HG03196 (cell line): ENCODE measurements around the gene ZC3HAV1.
A peak's percentile ranks its signal among the peaks of the same experiment; 100 is the strongest.
"Not testable (repeated sequence)": the region's sequence is repeated elsewhere in the genome, so short reads cannot be mapped to it uniquely, and the experiment has no call there.

Experiments used
- ATAC-seq: cut with Tn5 transposase; IDR thresholded peaks from one replicate; pipeline ENCODE4 v1.9.1; 2021; ENCODE audit not compliant: unreplicated experiment

The ZC3HAV1 gene

DNA sequence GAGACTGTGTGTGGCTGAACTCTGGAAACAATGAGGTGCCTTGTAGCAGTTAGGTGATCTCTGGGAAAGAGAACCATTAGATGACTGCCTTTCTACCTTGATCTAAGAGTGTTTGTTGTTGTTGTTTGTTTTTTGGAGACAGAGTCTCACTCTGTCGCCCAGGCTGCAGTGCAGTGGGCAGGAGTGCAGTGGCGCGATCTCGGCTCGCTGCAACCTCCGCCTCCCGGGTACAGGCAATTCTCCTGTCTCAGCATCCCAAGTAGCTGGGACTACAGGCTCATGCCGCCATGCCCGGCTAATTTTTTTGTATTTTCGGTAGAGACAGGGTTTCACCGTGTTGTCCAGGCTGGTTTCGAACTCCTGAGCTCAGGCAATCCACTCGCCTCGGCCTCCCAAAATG lies 54.9 kb downstream of the ZC3HAV1 start:
- ATAC-seq = not testable (repeated sequence)

DNA sequence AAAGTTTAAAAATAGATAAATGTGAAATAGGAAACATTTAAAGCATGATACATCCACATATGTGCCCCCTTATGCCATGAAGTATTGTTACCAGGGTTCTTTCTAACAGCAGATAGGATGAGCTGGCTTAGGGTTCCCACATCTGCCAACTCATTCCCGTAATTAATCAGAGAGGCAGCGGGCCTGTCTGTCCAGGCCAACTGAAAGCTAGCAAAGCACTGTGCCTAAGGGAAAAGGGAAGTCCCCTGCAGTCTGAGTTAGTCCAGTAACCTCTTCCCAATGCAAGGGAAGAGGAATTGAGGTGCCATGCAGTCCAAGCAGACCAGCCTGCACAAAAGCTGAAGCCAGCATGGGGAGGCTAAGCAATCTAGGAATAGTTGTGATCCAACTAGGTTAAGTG lies 55.4 kb downstream of the ZC3HAV1 start:
- ATAC-seq = no peak

DNA sequence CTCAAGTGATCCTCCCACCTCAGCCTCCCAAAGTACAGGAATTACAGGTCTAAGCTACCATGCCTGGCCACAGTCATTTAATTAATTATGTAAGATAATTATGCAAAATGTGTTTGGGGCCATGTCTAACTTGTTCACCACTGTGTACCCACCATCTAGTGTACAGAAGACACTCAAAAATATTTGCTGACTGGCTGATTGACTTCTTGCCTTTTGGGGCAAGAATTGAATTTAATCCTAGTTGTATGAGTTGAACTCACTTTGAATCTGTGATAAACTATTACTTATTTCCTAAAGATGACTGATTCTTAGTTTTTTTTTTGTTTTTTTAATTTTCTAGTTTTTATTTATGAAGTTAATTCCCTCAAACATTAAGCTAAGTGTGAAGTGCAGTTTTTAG lies 57.9 kb downstream of the ZC3HAV1 start:
- no peak for ATAC-seq

DNA sequence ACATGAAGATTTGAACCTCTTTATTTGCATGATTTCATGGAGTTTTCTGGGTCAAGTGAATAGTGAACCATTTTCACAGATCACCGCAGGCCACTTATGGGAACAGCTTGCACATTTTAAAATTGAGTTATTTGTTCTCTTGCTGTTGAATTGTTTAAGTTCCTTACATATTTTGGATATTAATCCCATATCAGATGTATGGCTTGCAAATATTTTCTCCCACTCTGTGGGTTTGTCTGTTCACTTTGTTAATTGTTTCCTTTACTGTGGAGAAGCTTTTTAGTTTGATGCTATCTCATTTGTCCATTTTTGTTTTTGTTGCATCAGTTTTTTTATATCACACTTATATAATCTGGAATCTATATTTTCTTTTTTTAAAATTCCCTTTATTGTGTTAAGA lies 59.6 kb downstream of the ZC3HAV1 start:
- ATAC-seq = no peak

DNA sequence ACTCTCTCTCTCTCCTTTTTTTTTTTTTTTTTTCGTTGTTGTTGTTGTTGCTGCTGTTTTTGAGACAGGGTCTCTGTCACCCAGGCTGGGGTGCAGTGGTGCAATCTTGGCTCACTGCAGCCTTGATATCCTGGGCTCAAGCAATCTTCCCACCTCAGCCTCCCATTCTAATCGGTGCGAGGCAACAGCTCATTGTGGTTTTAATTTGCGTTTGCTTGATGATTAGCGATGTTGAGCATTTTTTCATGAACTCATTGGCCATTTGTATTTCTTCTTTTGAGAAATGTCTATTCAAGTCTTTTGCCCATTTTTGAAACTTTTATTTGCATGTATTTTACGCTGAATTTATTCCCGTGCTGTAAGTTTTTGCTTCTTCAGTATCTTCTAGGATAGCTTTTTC lies 60.4 kb downstream of the ZC3HAV1 start:
- no peak for ATAC-seq

DNA sequence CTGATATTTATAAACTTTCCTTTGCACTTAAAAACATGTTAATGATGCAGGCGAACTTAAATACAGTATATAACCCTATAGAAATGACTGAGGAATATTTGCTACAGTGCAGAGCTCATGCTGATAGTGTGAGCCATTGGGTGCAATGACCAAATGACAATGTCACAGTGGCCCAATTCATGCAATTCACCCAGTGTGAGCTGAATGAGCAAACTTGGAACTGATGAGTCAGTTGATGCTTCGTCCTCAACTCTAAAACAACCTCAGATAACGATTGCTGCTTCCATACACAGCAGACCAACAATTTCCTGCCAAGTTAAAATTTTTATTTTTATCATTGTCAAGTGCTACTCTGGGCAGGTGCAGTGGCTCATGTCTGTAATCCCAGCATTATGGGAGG lies 61.5 kb downstream of the ZC3HAV1 start:
- ATAC-seq = no peak

DNA sequence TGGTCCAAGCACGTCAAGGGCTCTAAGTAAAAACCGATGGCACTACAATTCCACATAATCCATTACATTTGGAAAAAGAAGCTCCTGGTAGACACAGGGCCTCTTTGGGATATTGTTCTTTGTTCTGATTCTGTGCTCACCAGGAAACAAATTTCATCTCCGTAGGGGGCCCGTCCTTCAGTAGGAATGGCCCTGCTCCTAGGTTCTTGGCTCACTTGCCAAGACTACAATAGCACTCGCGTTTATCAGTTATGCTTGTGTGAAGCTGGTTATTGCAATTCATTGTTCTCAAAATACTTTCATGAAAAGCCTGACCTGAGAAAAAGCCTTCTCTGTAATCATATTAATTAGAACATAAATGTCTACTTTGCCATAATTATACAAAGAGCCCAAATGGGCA lies 63.4 kb downstream of the ZC3HAV1 start:
- no peak for ATAC-seq

DNA sequence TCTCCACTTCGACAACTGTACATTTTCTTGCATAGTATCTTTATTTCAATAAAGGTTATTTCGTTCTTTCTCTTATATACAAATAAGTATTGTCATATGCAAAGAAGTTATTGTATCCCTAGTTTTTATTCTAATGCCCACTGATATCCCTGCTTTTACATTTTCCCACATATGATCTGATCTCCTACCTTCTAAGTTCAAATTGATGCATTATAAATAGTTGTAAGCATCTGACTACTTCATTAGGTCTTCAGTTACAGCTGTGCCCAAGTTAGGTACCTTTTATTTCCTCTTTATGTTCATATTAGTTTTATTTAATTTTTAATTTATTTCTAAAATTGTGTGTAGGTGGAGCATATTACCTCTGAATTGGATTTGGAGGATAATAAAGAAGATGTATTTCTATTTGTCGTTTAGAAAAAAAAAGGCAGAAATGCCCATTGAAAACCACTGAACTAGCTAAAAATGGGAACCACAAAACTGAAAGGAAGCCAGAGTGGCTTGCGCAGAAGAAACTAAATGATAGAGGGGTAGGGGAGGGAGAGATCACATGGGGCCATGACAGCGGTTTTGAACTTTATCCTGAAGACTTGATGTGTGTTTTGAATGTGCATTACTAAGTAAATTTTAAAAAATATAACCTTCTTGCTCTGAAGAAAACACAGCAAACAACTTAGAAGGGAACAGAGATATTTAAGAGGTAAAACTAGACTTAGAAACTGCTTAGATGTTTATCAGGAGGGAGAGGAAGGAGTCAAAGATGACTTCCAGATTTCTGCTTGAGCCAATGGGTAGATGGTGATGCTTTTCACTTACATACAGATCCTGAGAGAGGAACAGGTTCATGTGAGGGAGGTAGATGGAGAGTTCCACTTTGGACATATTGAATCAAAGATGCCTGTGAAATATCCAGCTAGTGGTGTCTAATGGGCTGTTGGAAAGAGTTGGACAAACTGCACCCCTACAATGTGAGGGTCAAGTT lies 64.4 kb downstream of the ZC3HAV1 start:
- ATAC-seq = no peak

DNA sequence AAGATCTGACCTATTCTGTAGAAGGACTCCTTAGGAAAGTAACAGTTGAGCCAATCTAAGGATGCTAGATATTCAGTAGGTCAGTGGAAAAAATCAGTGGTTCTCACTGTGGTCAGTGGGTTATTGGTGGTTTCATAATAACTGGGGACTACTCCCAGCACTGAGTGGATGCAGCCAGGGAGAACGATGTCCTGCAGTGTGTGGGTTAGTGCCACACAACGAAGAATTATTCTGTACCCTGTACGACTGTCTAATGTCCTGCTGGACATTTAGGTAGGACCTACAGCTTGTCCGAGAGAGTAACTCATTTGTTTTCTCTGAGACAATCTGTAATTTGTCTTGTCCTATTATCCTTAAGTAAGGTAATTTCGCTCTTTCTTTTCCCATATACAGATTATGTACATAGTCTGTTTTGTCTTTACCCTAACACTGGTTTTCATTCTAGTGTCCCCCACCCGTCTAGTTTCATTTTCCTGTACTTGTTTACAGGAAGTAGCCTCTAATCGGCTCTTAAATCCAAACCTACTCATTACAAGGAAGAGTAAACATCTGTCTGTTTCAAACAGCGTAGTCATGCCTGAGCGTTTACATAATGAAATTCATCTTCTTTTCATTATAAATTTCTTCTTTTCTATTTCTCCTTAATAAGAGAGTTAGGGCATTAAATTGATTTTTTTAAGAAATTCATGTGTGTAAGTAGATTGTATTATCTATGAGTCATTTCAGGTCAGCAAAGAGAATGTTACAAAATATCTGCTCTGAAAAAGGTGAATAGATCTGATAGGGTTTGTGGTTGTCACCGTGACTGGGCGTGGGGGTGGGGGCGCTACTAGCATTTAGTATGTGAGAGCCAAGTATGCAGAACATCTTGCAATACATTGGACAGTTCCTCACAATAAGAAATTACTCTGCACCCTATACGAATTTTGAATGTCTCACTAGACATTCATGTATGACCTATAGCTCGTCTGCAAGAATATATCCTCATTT lies 65.4 kb downstream of the ZC3HAV1 start:
- ATAC-seq = no peak

DNA sequence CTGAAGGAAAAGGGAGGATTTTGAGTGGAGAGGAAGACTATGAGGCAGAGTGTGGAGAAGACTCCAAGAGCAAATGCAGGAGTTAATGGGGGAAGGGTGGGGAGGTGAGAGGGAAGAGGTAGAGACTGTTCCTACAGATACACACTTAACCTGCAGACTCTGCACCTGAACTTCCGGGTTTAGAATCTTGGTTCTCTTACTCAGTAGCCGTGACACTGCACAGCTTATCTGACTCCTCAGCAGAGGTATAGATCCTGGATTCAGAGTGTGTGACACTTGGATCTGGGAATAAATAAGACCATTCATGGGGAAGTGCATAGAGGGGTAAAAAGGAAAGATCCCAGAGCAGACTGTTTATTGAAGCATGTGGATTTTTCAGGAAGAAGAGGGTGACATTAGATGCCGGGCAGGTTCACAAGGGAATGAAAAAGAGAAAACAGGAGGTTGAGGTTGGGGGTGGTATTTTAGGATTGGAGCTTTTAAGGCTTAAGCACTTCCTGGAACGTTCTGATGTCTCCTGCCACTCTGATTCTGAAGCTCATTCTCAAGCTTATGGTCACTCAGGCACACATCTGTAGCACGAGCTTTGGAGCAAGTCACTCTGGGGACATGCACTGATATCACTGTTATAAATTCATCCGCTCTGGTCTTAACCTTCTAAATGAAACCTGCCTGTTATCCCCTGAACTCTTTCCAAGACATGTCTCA lies 68.0 kb downstream of the ZC3HAV1 start:
- ATAC-seq = no peak

DNA sequence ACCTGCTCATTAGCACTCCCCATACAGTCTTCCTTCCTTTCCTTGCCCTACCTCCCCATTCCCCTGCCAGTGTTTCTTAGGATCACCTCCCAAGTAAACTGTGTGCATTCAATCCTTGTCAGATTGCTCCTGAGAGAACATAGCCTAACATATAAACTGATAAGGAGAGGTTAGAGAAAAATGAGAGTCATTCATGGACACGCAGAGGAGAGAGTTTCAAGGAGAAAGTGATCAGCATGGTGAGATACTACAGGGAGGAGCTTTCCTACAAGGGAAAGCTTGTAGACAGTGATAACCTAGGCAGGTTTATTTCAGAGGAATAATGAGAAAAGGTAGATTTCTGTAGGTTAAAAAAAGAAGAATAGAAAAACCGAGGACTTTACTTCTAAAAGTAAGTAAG lies 70.8 kb downstream of the ZC3HAV1 start:
- no peak for ATAC-seq

DNA sequence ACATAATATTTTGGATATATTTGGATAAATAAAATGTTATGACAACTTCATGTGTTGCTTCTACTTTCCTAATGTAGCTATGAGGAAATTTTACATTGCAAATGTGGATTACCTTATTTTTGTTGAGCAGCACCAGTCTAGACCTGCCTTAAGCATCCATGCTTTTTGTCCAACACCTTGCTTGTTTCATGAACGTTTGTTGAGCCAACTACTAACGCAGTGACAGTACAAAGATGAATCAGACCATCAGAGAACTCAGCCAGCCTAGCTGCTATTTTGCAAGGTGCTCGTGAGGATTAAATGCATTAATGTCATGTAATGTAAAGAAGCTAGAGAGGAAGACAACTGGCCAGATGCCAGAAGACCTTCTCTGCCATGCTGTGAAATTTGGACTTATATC lies 72.6 kb downstream of the ZC3HAV1 start:
- no peak for ATAC-seq

DNA sequence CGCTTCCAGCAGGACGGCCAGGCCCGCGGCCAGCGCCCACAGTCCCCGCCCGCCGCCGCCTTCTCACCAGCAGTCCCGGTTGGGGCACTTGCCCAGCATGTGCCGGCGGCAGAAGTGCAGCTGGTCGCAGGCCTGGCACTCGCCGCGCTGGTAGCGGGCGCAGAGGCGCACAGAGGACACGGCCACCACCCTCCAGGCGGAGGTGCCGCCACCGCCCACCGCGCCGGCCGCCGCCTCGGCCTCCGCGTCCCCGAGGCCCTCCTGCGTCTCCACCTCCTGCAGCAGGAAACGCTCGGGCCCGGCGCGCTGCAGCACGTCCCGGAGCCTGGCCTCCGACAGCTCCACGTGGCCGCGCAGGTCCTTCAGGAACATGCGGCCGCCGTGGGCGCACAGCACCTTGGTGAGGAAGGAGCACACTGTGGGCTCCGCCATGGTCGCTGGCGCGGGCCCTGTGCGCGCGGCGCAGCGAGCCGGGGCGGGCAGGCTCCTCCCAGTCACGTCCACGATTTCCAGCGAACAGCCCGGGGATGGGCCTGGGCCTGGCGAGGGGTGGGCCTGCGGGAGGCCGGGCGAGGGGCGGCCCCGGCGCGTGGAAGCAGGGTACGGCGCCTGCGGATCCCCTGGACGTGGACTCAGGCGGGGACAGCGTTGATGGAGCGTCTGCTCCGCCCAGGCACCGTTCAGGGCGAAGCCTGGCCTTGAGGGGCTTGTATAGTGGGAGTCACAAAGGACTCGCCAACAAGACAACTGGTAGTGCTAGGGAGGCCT lies 73.8 kb downstream of the ZC3HAV1 start, which contains the start of gene ZC3HAV1L:
Gene ZC3HAV1L (minus strand): TSS at position 457 of the 768 bp plus-strand sequence. CDS start 25 bp downstream, at position 432.
- peak; percentile 82 for ATAC-seq

DNA sequence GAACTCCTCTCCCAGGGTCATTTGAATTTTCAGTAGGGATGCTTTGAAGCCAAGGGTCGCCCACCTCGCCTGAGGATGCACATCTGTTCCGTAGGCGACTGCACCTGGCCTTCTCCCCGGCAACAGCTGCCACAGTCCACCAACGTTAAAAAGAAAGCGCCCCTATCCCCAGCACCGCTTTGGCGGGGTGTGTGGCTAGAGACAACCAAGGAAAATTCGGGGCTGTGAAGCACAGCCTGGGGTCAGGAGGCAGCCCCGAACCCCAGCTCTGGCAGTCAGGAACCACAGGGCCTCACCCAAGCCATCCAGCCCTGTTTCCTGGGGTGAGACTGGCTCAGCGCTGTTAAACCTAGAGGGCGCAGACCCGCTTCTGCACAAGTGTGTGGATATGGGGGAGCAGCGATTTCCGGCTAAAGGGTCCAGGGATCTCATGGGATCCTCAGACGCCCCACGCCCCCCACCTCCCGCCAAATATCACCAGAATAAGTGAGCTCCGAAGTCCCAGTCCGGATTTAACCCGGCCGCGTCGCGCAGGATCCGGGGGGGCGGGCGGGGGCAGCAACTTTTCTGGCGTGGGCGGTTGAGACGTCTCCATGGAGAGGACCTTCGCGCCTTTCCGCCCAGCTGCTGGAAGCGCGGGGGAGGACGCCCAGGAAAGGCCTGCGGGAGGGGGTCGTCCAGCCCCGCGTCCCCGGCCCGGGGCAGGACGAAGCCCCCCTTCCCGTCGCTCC lies 74.5 kb downstream of the ZC3HAV1 start:
- ATAC-seq = peak; percentile 38

DNA sequence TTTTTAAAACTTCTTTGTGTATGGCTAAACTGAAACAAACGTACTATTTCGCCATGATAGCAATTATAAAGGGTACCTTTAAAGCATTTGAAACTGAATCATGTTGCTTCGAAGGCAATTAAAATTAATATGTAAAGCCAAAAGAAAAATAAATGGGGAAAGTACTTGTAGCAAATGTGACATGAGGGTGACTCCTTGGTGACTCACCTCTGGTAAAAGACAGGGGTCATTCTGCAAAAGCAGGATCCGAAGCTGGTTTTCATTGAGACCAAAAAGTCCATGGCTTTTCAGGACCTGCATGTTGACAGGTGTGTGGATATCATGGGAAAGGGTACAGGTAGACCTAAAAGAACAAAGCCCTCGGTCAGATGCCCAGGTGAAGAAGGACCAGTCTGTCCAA lies 75.2 kb downstream of the ZC3HAV1 start:
- no peak for ATAC-seq

DNA sequence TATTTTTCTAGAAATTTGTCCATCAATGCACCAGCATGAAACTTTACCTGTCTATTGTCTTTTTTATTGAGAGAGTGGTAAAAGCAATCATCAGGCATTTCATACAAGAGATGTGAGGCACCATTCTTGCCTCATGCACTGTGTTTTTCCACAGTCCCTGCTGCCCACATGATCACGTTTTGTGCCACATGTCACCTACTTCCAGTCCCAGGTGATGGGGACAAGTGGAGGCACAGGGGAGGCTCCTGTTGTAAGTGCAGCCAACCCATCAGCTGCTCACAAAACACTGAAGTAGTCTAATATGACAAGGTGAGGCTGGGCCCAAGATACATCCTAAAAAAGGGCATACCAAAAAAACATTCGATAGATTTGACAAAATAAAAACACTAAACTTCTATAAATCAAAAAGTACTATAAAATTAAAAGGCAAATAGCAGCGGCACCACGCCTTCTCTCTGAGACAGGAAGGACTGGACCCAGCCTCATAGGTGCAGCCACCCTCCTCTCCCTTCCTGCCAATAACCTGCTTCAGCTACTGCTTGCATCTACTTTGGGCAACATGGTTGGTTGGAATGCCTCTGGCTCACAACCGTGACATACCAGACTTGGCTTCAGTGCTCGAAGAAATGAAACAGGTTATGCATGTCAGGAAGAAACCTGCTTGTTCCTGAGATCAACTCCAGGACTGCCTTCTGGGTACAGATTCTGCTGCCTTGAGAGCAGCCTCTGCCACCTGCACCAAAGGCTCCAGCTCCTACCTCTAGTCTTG lies 76.0 kb downstream of the ZC3HAV1 start:
- ATAC-seq = no peak

DNA sequence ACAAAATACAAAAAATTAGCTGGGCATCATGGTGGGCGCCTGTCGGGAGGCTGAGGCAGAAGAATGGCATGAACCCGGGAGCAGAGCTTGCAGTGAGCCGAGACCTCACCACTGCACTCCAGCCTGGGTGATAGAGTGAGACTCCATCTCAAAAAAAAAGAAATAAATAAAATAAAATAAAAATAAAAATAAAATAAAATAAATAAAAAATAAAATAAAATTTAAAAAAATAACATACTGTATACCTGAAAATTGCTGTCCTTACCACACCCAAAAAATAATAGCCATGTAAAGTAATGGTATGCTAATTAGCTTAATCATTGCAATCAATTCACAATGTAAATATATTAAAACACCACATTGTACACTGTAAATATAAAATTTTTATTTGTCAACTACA lies 77.0 kb downstream of the ZC3HAV1 start:
- no peak for ATAC-seq

DNA sequence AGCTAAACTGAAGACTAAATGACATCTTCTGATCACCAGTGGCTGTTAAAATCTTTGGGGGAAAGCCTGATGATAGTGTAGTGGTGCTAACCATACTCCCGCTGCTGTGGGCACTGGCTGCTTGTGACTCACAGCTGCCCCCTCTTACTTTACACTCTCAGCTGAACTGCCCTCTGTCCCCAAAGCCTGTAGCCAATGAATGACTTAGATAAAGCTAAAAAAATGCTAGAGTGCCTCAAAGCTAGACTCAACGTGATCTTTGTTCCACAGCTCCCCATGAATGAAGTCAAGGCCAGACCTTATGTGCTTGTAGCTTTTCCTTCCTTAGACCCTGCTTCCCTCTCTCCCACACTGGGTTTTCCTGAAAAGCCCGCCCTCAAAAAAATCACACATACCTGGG lies 80.2 kb downstream of the ZC3HAV1 start:
- ATAC-seq = no peak

DNA sequence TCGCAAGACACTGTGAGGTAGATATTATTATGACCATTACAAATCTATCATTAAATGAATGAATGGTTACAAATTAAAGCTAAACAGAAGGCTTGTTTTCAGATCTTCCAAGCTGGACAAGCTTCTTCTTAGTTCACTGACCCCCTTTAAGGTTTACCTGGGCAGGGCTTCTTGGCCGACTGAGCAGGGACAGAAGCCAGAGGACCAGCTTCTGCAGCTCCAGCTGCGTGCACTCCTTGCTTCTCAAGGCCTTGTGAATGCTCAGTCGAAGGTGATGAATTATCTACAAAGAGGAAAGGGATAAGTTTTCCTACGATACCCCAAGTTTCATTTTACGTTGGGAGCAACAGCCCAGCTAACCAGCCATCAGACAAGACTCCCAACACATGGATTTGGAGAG lies 83.0 kb downstream of the ZC3HAV1 start:
- ATAC-seq = no peak
